Peyer's patch (tissue), 4 donors: ENCODE data around the gene SPC24. TPM values are rescaled to one million over a fixed set of nuclear protein-coding genes. Genes with fewer than 3 reads are reported as not detected.

Source experiments
- DNase-seq, 3 donors: peaks; one replicate each; pipeline ENCODE4 v3.0.0-alpha.2; 2017 to 2019
- H3K27ac ChIP-seq, 4 donors: fragments of 200-600 bp; sonication (generic); one replicate each; pipeline ENCODE4 v1.5.1; 2016 to 2019
- H3K27me3 ChIP-seq, 2 donors: fragments of 200-600 bp; sonication (generic); one replicate each; pipeline ENCODE4 v1.5.1; 2019
- H3K36me3 ChIP-seq, 3 donors: fragments of 200-600 bp; sonication (generic); one replicate each; pipeline ENCODE4 v1.5.1; 2016 to 2019
- H3K4me1 ChIP-seq, 4 donors: fragments of 200-600 bp; sonication (generic); one replicate each; pipeline ENCODE4 v1.5.1; 2016 to 2019
- H3K4me3 ChIP-seq, 4 donors: fragments of 200-600 bp; sonication (generic); 1 replicate in 3 of 4; 2 replicates in 1 of 4; pipeline ENCODE4 v1.5.1; 2016 to 2019; ENCODE audit warnings: mild to moderate bottlenecking in 1 of 4
- H3K9me3 ChIP-seq, 4 donors: fragments of 200-600 bp; sonication (generic); one replicate each; pipeline ENCODE4 v1.5.1; 2016 to 2019; ENCODE audit warnings: mild to moderate bottlenecking in 1 of 4
- CTCF ChIP-seq, 6 experiments: fragments of 450-650 bp in 4 of 6; fragments of 200-600 bp in 2 of 6; sonication (generic) in 1 of 6; IDR thresholded peaks; one replicate each; pipeline ENCODE4 v1.5.1; 2017 to 2019; ENCODE audit warnings: antibody characterized with exemption in 6 of 6, mild to moderate bottlenecking in 3 of 6, moderate library complexity in 1 of 6
- POLR2A ChIP-seq, 2 donors: fragments of 450-650 bp; IDR thresholded peaks; one replicate each; pipeline ENCODE4 v1.5.1; 2017; ENCODE audit warnings: antibody characterized with exemption in 2 of 2, mild to moderate bottlenecking in 2 of 2, moderate library complexity in 2 of 2
- total RNA-seq, 4 donors: library from RNA; depleted of rRNA; stranded (reverse); fragments of >200 nt; gene quantifications; one replicate each; pipeline ENCODE4 v1.1.0, GENCODE V29; 2016

Gene SPC24
- total RNA-seq, 4 donors from 2014 or later: 1.7 to 28.9 (median 8.4) TPM

DNA sequence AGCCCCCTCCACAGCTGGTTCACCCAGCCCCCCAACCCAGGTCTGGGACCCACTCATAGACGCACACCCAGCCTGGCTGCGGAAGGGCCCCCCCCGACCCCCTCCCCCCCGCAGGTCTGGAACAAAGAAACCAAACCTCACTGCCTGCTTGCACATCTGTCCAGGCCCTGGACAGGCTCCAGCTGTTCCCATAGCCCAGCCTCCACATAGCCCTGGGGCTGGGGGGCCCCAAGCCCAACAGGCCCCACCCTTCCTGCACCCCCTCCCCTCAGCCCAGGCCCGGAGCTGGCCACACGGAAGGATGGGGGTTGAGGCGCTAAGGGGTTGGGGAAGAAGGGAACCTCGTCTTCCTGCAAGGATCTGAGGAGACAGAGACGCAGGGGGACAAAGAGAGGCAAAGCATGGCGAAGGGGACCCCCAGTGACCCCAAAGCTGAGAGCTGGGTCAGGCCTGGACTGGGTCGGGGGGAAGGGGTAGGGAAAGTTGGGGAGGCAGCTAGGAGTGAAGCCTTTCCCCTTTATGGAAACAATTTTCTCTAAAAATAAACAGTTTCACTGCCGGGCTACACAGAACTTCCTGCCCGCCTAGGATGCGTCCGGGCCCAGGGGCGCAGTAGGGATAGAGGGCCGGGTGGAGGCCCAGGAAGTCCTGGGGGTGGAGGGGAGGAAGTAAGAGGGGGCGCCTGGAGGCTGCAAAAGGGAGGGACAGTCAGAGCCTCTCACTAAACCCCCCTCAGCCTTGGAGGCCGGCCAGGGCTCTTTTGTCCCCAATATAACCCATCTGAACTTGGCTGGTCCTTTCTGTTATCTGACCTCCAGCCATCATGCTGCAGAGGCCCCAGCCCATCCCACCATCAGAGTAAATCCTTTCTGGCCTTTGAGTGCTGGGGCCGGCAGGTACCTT lies 39.3 kb upstream of the SPC24 start:
- Histone ChIP-seq H3K27me3 (no peaks in the 10 kb centered on the region), H3K36me3 (peaks cover 0 to 22% (median 0%) of the 10 kb centered on the region in 3 donors), H3K9me3 (no peaks in the 10 kb centered on the region), H3K27ac (peak overlapping the region in 3 of 4 donors; percentile 53 to 93 (median 64)), H3K4me3 (peak overlapping the region in 3 of 4 donors; percentile 7 to 77 (median 35)), H3K4me1 (peaks cover 0 to 47% (median 5%) of the 10 kb centered on the region in 4 donors)
- no peak for TF ChIP-seq POLR2A (IDR thresholded peaks at IDR 0.05)
- no peak for DNase-seq

GRCh38 chr19:11194173-11194572 lies 38.6 kb upstream of the SPC24 start:
- H3K4me1 ChIP-seq: peaks cover 0 to 53% (median 5%) of the 10 kb centered on the region in 4 donors
- DNase-seq: no peak
- TF ChIP-seq CTCF (IDR thresholded peaks at IDR 0.05): no peak
- TF ChIP-seq POLR2A (IDR thresholded peaks at IDR 0.05): no peak
- no peaks in the 10 kb centered on the region for H3K27me3 ChIP-seq
- peaks cover 0 to 22% (median 0%) of the 10 kb centered on the region in 3 donors for H3K36me3 ChIP-seq
- H3K27ac ChIP-seq: peak overlapping the region in 3 of 4 donors; percentile 27 to 93 (median 64)
- H3K4me3 ChIP-seq: peak overlapping the region in 2 of 4 donors; percentile 7 to 77
- no peaks in the 10 kb centered on the region for H3K9me3 ChIP-seq

- peak in 1 of 3 donors; percentile 42 for DNase-seq
- Histone ChIP-seq H3K4me3 (peak overlapping the region in 1 of 4 donors; percentile 77), H3K9me3 (no peaks in the 10 kb centered on the region), H3K27ac (peak overlapping the region in 3 of 4 donors; percentile 27 to 93 (median 64)), H3K27me3 (no peaks in the 10 kb centered on the region), H3K4me1 (peaks cover 0 to 62% (median 5%) of the 10 kb centered on the region in 4 donors), H3K36me3 (peaks cover 0 to 22% (median 0%) of the 10 kb centered on the region in 3 donors)
- TF ChIP-seq POLR2A (IDR thresholded peaks at IDR 0.05) (no peak), CTCF (IDR thresholded peaks at IDR 0.05) (no peak)
Measured at GRCh38 chr19:11192957-11193939, 37.7 kb upstream of the SPC24 start.

DNA sequence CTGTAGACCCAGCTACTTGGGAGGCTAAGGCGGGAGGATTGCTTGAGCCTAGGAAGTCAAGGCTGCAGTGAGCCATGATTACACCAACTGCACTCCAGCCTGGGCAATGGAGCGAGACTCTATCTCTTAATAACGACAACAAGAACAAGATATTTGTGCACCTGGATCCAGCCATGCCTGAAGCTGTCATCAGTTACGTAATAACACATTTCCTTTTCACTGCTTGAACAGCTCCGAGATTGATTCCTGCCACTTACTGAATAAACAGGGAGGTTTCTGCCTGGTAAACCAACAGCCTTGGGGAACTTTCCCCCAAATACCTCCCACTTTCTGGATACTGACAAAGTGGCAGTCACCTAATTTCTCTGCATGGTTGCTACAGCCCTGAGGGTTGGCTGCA lies 36.4 kb upstream of the SPC24 start:
- Histone ChIP-seq H3K4me3 (no peak overlapping the region), H3K9me3 (no peaks in the 10 kb centered on the region), H3K36me3 (peaks cover 0 to 22% (median 0%) of the 10 kb centered on the region in 3 donors), H3K27me3 (no peaks in the 10 kb centered on the region), H3K27ac (peak overlapping the region in 1 of 4 donors; percentile 93), H3K4me1 (peaks cover 0 to 69% (median 1%) of the 10 kb centered on the region in 4 donors)
- no peak for TF ChIP-seq POLR2A (IDR thresholded peaks at IDR 0.05)
- no peak for TF ChIP-seq CTCF (IDR thresholded peaks at IDR 0.05)
- no peak for DNase-seq

- Histone ChIP-seq H3K4me1 (peaks cover 0 to 63% (median 0%) of the 10 kb centered on the region in 4 donors), H3K27ac (peak overlapping the region in 3 of 4 donors; percentile 42 to 93 (median 53))
Measured at GRCh38 chr19:11191273-11191755, 35.7 kb upstream of the SPC24 start.

More at GRCh38 chr19:11191273-11191755, 35.7 kb upstream of the SPC24 start:
- TF ChIP-seq CTCF (IDR thresholded peaks at IDR 0.05): no peak
- no peak for TF ChIP-seq POLR2A (IDR thresholded peaks at IDR 0.05)
- Histone ChIP-seq H3K4me3 (no peak overlapping the region), H3K27me3 (no peaks in the 10 kb centered on the region), H3K9me3 (no peaks in the 10 kb centered on the region), H3K36me3 (peaks cover 0 to 22% (median 0%) of the 10 kb centered on the region in 3 donors)
- DNase-seq: peak in 1 of 3 donors; percentile 59
